Limb (tissue), 2 donors: ENCODE measurements around the gene PRRG3.
A peak's percentile ranks its signal among the peaks of the same experiment; 100 is the strongest.

Source experiments
- DNase-seq, 2 donors: peaks; one replicate each; pipeline ENCODE4 v3.0.0-alpha.2; 2016; ENCODE audit errors: extremely low spot score in 2 of 2

PRRG3 gene

GRCh38 chrX:151742311-151742710 is 47.1 kb downstream of the PRRG3 start:
- DNase-seq = no peak

- no peak for DNase-seq
These were observed 48.6 kb downstream of the PRRG3 start for GRCh38 chrX:151743651-151744470.

- no peak for DNase-seq
These were observed 50.4 kb downstream of the PRRG3 start for GRCh38 chrX:151745651-151746050.

DNA sequence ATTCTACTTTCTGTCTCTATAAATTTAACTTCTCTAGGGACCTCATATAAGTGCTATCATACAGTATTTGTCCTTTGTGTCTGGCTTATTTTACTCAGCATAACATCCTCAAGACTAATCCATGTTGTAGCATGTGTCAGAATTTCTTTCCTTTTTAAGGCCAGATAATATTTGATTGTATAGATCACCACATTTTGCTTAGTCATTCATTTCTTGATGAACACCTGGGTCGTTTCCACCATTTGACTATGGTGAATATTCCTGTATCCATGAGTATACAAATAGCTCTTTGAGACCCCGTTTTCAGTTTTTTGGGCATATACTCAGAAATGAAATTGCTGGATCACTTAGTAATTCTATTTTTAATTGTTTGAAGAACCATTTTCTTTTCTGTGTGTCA is 51.2 kb downstream of the PRRG3 start:
- DNase-seq = no peak

- DNase-seq = no peak
These were observed 55.3 kb downstream of the PRRG3 start for GRCh38 chrX:151750511-151750910.

GRCh38 chrX:151752847-151753246 is 57.6 kb downstream of the PRRG3 start:
- no peak for DNase-seq

- DNase-seq = peak; percentile 22 to 74
These were observed 58.2 kb downstream of the PRRG3 start for GRCh38 chrX:151753313-151754046.

- peak in 1 of 2 donors; percentile 31 for DNase-seq
These were observed 58.8 kb downstream of the PRRG3 start for GRCh38 chrX:151754047-151754429.

GRCh38 chrX:151754641-151755215 is 59.5 kb downstream of the PRRG3 start:
- DNase-seq = peak in 1 of 2 donors; percentile 17
